OCI-LY1 (cell line): ENCODE measurements around the gene HDAC9.

Experiments
- H2AFZ ChIP-seq: fragments of 200-600 bp; sonication (generic), shearing (Covaris generic); 2 replicates; pipeline ENCODE4 v1.6.0; 2014; ENCODE audit warnings: antibody characterized with exemption, mild to moderate bottlenecking, low read length
- H3F3A ChIP-seq: fragments of 200-600 bp; sonication (generic), shearing (Covaris generic); 2 replicates; pipeline ENCODE4 v1.6.0; 2014; ENCODE audit warnings: mild to moderate bottlenecking, antibody characterized with exemption, low read length, moderate library complexity; ENCODE audit not compliant: insufficient read depth
- H3K27ac ChIP-seq: fragments of 200-600 bp; sonication (generic); 2 replicates; pipeline ENCODE4 v1.5.1; 2014; ENCODE audit warnings: low read length, mixed run types, mild to moderate bottlenecking, low read depth; ENCODE audit not compliant: poor library complexity, severe bottlenecking
- H3K27me3 ChIP-seq: fragments of 200-600 bp; sonication (generic); 2 replicates; pipeline ENCODE4 v1.6.0; 2014; ENCODE audit warnings: antibody characterized with exemption, mild to moderate bottlenecking, low read length, moderate library complexity; ENCODE audit not compliant: insufficient read depth
- H3K36me3 ChIP-seq: fragments of 200-600 bp; sonication (generic); 2 replicates; pipeline ENCODE4 v1.6.1; 2014; ENCODE audit warnings: mild to moderate bottlenecking, antibody characterized with exemption, low read length, moderate library complexity, mixed read lengths; ENCODE audit not compliant: insufficient read depth
- H3K4me1 ChIP-seq: fragments of 200-600 bp; sonication (generic); 2 replicates; pipeline ENCODE4 v1.5.1; 2014; ENCODE audit warnings: mild to moderate bottlenecking, low read length, moderate library complexity; ENCODE audit not compliant: insufficient read depth, severe bottlenecking
- H3K4me2 ChIP-seq: fragments of 200-600 bp; sonication (generic), shearing (Covaris generic); 2 replicates; pipeline ENCODE4 v1.6.1; 2014; ENCODE audit warnings: low read length
- H3K4me3 ChIP-seq: fragments of 200-600 bp; sonication (generic); 2 replicates; pipeline ENCODE4 v1.5.1; 2014; ENCODE audit warnings: low read length, low read depth, mild to moderate bottlenecking, mixed read lengths; ENCODE audit not compliant: poor library complexity, severe bottlenecking
- H3K79me2 ChIP-seq: fragments of 200-600 bp; shearing (Covaris generic); 2 replicates; pipeline ENCODE4 v1.6.1; 2016; ENCODE audit warnings: mixed run types, low read length, mixed read lengths; ENCODE audit not compliant: insufficient read depth
- H3K9ac ChIP-seq: fragments of 200-600 bp; sonication (generic), shearing (Covaris generic); 2 replicates; pipeline ENCODE4 v1.6.1; 2014; ENCODE audit warnings: mild to moderate bottlenecking, low read length, mixed read lengths
- H3K9me2 ChIP-seq: fragments of 200-600 bp; sonication (generic), shearing (Covaris generic); 2 replicates; pipeline ENCODE4 v1.6.1; 2014; ENCODE audit warnings: low read depth, mild to moderate bottlenecking, low read length, mixed read lengths
- H3K9me3 ChIP-seq: fragments of 200-600 bp; shearing (Covaris generic); 2 replicates; pipeline ENCODE4 v1.6.1; 2014; ENCODE audit warnings: low read length, mixed read lengths
- H4K20me1 ChIP-seq: fragments of 200-600 bp; sonication (generic), shearing (Covaris generic); 2 replicates; pipeline ENCODE4 v1.6.0; 2016; ENCODE audit warnings: mild to moderate bottlenecking, low read length; ENCODE audit not compliant: insufficient read depth
- EZH2 ChIP-seq: fragments of 200-600 bp; sonication (generic), shearing (Covaris generic); IDR thresholded peaks from 2 replicates; pipeline ENCODE4 v1.8.0; 2017; ENCODE audit warnings: borderline replicate concordance, mixed run types, mild to moderate bottlenecking, antibody characterized with exemption, low read length, moderate library complexity, mixed read lengths
- TF ChIP-seq, protein P1 (sequence below): fragments of 200-600 bp; sonication (generic), shearing (Covaris generic); IDR thresholded peaks from 2 replicates; pipeline ENCODE4 v1.5.1; 2017; ENCODE audit warnings: mild to moderate bottlenecking, antibody characterized with exemption, low read length, moderate library complexity, mixed read lengths

The HDAC9 gene

DNA sequence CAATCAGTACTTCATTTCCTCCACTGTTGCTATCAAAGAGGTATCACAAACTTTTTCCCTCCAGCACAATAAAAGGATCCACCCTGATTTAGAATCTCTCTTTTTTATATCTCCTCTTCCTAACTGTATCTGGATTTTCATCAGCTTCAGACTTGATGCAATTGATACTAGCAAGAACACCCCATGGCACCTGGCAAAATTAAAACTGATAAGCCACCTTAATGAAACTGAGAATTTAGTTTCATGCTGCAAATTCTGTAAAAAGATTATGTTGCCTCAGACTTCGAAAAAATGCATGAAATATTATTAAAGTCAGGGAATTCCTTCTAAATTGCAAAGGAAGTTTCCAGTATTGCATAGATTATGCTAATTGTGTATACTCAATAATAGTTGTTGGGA lies 277.0 kb downstream of the HDAC9 start:
- Histone ChIP-seq H3K79me2 (no peaks in the 10 kb centered on the region), H3K9me3 (no peaks in the 10 kb centered on the region), H3K36me3 (no peaks in the 10 kb centered on the region), H3K27me3 (no peaks in the 10 kb centered on the region), H3K9ac (no peak overlapping the region), H3K27ac (no peak overlapping the region), H3K9me2 (no peaks in the 10 kb centered on the region), H2AFZ (no peak overlapping the region), H3F3A (no peaks in the 10 kb centered on the region), H3K4me1 (no peaks in the 10 kb centered on the region), H3K4me2 (no peak overlapping the region), H3K4me3 (no peak overlapping the region), H4K20me1 (no peaks in the 10 kb centered on the region)
- no peak for TF ChIP-seq EZH2
- TF ChIP-seq, protein P1, sequence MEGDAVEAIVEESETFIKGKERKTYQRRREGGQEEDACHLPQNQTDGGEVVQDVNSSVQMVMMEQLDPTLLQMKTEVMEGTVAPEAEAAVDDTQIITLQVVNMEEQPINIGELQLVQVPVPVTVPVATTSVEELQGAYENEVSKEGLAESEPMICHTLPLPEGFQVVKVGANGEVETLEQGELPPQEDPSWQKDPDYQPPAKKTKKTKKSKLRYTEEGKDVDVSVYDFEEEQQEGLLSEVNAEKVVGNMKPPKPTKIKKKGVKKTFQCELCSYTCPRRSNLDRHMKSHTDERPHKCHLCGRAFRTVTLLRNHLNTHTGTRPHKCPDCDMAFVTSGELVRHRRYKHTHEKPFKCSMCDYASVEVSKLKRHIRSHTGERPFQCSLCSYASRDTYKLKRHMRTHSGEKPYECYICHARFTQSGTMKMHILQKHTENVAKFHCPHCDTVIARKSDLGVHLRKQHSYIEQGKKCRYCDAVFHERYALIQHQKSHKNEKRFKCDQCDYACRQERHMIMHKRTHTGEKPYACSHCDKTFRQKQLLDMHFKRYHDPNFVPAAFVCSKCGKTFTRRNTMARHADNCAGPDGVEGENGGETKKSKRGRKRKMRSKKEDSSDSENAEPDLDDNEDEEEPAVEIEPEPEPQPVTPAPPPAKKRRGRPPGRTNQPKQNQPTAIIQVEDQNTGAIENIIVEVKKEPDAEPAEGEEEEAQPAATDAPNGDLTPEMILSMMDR = no peak

GRCh38 chr7:18777314-18777713 lies 281.8 kb downstream of the HDAC9 start:
- no peaks in the 10 kb centered on the region for H3K36me3 ChIP-seq
- no peaks in the 10 kb centered on the region for H3K27me3 ChIP-seq
- no peaks in the 10 kb centered on the region for H3K9me2 ChIP-seq
- H3K4me3 ChIP-seq = no peak overlapping the region
- no peak overlapping the region for H2AFZ ChIP-seq
- H3K4me2 ChIP-seq = no peak overlapping the region
- no peaks in the 10 kb centered on the region for H4K20me1 ChIP-seq
- no peak overlapping the region for H3K27ac ChIP-seq
- TF ChIP-seq EZH2 = no peak
- TF ChIP-seq, protein P1 = no peak
- H3K4me1 ChIP-seq = no peaks in the 10 kb centered on the region
- H3F3A ChIP-seq = no peaks in the 10 kb centered on the region
- H3K9me3 ChIP-seq = no peaks in the 10 kb centered on the region
- no peak overlapping the region for H3K9ac ChIP-seq
- H3K79me2 ChIP-seq = no peaks in the 10 kb centered on the region

DNA sequence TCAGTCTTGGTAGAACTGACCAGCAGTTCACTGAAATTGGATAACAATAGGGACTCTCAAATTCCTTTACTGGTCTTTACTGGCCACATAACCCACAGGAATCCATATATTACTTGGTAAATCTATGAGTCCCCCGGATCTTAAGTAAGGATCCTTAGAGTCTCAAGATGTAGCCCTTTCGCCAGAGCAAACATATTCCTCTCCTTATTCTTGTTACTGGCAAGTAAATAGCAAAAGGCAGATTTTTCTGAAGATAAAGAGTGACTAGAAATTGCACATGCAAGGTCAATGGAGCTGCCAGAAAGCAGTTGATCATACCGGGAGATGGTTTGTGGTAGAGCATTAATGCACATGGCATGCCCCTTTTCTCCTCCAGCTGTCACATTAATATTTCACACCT lies 283.0 kb downstream of the HDAC9 start:
- no peak overlapping the region for H2AFZ ChIP-seq
- H3K36me3 ChIP-seq = no peaks in the 10 kb centered on the region
- no peaks in the 10 kb centered on the region for H3F3A ChIP-seq
- H3K27ac ChIP-seq = no peak overlapping the region
- H4K20me1 ChIP-seq = no peaks in the 10 kb centered on the region
- H3K79me2 ChIP-seq = no peaks in the 10 kb centered on the region
- no peak overlapping the region for H3K4me2 ChIP-seq
- TF ChIP-seq EZH2 = no peak
- TF ChIP-seq, protein P1 = no peak
- no peaks in the 10 kb centered on the region for H3K9me3 ChIP-seq
- no peak overlapping the region for H3K4me3 ChIP-seq
- no peaks in the 10 kb centered on the region for H3K27me3 ChIP-seq
- no peaks in the 10 kb centered on the region for H3K9me2 ChIP-seq
- no peaks in the 10 kb centered on the region for H3K4me1 ChIP-seq
- no peak overlapping the region for H3K9ac ChIP-seq
